NCI-H1092 (cell line): Measurements from ENCODE around the gene SHCBP1L.
"Not testable (repeated sequence)": the region's sequence is repeated elsewhere in the genome, so short reads cannot be mapped to it uniquely, and the experiment has no call there.

Experiments
- DNase-seq: peaks from one replicate; lab custom pipeline; 2025; lab: John Stamatoyannopoulos, UW

SHCBP1L gene

GRCh38 chr1:182965096-182965495, 12.1 kb upstream of the SHCBP1L start:
- no peak for DNase-seq

GRCh38 chr1:182962554-182963115, 9.7 kb upstream of the SHCBP1L start:
- peak; percentile 62 for DNase-seq

GRCh38 chr1:182960046-182960445, 7.1 kb upstream of the SHCBP1L start:
- no peak for DNase-seq

- DNase-seq, result no peak
Observed at GRCh38 chr1:182957902-182958395, 5.0 kb upstream of the SHCBP1L start.

- no peak for DNase-seq
Observed at GRCh38 chr1:182956708-182957365, 3.9 kb upstream of the SHCBP1L start.

- DNase-seq, result no peak
Observed at GRCh38 chr1:182955596-182956588, 2.9 kb upstream of the SHCBP1L start.

- DNase-seq, result no peak
Observed at GRCh38 chr1:182953826-182954225, 860 bp upstream of the SHCBP1L start.

- DNase-seq, result not testable (repeated sequence)
Observed at GRCh38 chr1:182943336-182943735, 9.6 kb downstream of the SHCBP1L start.

- not testable (repeated sequence) for DNase-seq
Observed at GRCh38 chr1:182942145-182942544, 10.8 kb downstream of the SHCBP1L start.

- DNase-seq, result no peak
Observed at GRCh38 chr1:182939413-182939812, 13.6 kb downstream of the SHCBP1L start.

- DNase-seq, result no peak
Observed at GRCh38 chr1:182935716-182936115, 17.2 kb downstream of the SHCBP1L start.

GRCh38 chr1:182930985-182931384, 22.0 kb downstream of the SHCBP1L start:
- DNase-seq, result no peak

- no peak for DNase-seq
Observed at GRCh38 chr1:182927693-182928433, 25.1 kb downstream of the SHCBP1L start.

- no peak for DNase-seq
Observed at GRCh38 chr1:182925661-182926060, 27.3 kb downstream of the SHCBP1L start.

GRCh38 chr1:182917378-182917777, 35.6 kb downstream of the SHCBP1L start:
- no peak for DNase-seq

- DNase-seq, result no peak
Observed at GRCh38 chr1:182913401-182913800, 39.6 kb downstream of the SHCBP1L start.

- DNase-seq, result no peak
Observed at GRCh38 chr1:182910143-182910542, 42.8 kb downstream of the SHCBP1L start.

- no peak for DNase-seq
Observed at GRCh38 chr1:182909578-182909977, 43.4 kb downstream of the SHCBP1L start.

GRCh38 chr1:182905321-182905720, 47.6 kb downstream of the SHCBP1L start:
- no peak for DNase-seq

GRCh38 chr1:182901946-182902345, 51.0 kb downstream of the SHCBP1L start:
- DNase-seq, result not testable (repeated sequence)

- DNase-seq, result no peak
Observed at GRCh38 chr1:182897696-182898095, 55.3 kb downstream of the SHCBP1L start.
